Sigmoid colon (tissue), 7 donors: ENCODE results near the gene BTK. TPM values are rescaled to one million over a fixed set of nuclear protein-coding genes. Genes with fewer than 3 reads are reported as not detected.

Experiments
- DNase-seq: peaks from one replicate; pipeline ENCODE4 v3.0.0-alpha.2; 2019
- H3K27ac ChIP-seq, 4 donors: fragments of 200-600 bp; sonication (generic); one replicate each; pipeline ENCODE4 v1.5.1; 2016 to 2019; ENCODE audit warnings: mild to moderate bottlenecking in 1 of 4
- H3K27me3 ChIP-seq, 3 donors: fragments of 200-600 bp; sonication (generic); one replicate each; pipeline ENCODE4 v1.5.1; 2019; ENCODE audit warnings: mild to moderate bottlenecking in 1 of 3
- H3K36me3 ChIP-seq, 4 donors: fragments of 200-600 bp; sonication (generic); one replicate each; pipeline ENCODE4 v1.5.1; 2016 to 2019
- H3K4me1 ChIP-seq, 4 donors: fragments of 200-600 bp; sonication (generic); one replicate each; pipeline ENCODE4 v1.5.1; 2017 to 2019
- H3K4me3 ChIP-seq, 4 donors: fragments of 200-600 bp; sonication (generic); one replicate each; pipeline ENCODE4 v1.5.1; 2017 to 2019; ENCODE audit warnings: mild to moderate bottlenecking in 2 of 4, moderate library complexity in 1 of 4
- H3K9me3 ChIP-seq, 4 donors: fragments of 200-600 bp in 3 of 4; sonication (generic) in 3 of 4; one replicate each; pipeline versions ENCODE4 v1.5.1 to v1.6.1; 2013 to 2019
- EP300 ChIP-seq, 4 donors: sonication (generic); formaldehyde crosslinking; IDR thresholded peaks; one replicate each; pipeline ENCODE4 v1.6.1; 2017; ENCODE audit warnings: antibody characterized with exemption in 4 of 4
- POLR2A ChIP-seq, 2 donors: fragments of 450-650 bp; IDR thresholded peaks; one replicate each; pipeline ENCODE4 v1.6.1; 2016; ENCODE audit warnings: antibody characterized with exemption in 2 of 2, mild to moderate bottlenecking in 2 of 2, moderate library complexity in 2 of 2
- POLR2AphosphoS5 ChIP-seq, 4 donors: sonication (generic); formaldehyde crosslinking; IDR thresholded peaks; one replicate each; pipeline ENCODE4 v1.6.1; 2017; ENCODE audit warnings: antibody characterized with exemption in 4 of 4
- WGBS, 2 donors: extraction: QIAGEN DNeasy Blood & Tissue Kit; methylation state at CpG; one replicate each; pipeline ENCODE4 v1.1.7; 2013; 5-methylcytosine and 5-hydroxymethylcytosine counted together
- intact Hi-C: fragments of 100-400 bp; cut with DNase I; formaldehyde crosslinking; loops from one replicate; pipeline ENCODE4 v1.15.1; 2023
- polyA plus RNA-seq, 3 donors: library from polyadenylated mRNA; stranded (reverse); fragments of 200-250 nt; gene quantifications; one replicate each; pipeline ENCODE4 v1.2.3, GENCODE V29; 2013
- total RNA-seq, 4 donors: library from RNA; depleted of rRNA; stranded (reverse); fragments of >200 nt; gene quantifications; one replicate each; pipeline ENCODE4 v1.1.0, GENCODE V29; 2016
- TF ChIP-seq, protein P1 (sequence below), 4 experiments: fragments of 450-650 bp in 3 of 4; fragments of 200-600 bp in 1 of 4; IDR thresholded peaks; one replicate each; pipeline ENCODE4 v1.5.1; 2016 to 2019; ENCODE audit warnings: antibody characterized with exemption in 4 of 4, mild to moderate bottlenecking in 3 of 4, moderate library complexity in 2 of 4
- donor health status: healthy with polysubstance abuse.
- donor health status: Bipolar disorder and iron deficiency.
- donor health status: healthy.

The BTK gene
- total and polyA plus RNA-seq, 7 donors, result 4.2 to 23.2 (median 5.8) TPM

GRCh38 chrX:101419489-101419888, 33.5 kb upstream of the BTK start:
- Histone ChIP-seq H3K27ac (peak overlapping the region; percentile 84 to 91 (median 88)), H3K27me3 (no peaks in the 10 kb centered on the region), H3K4me1 (peaks cover 0 to 40% (median 13%) of the 10 kb centered on the region in 4 donors), H3K9me3 (no peaks in the 10 kb centered on the region), H3K36me3 (peaks cover 0 to 8% (median 0%) of the 10 kb centered on the region in 4 donors), H3K4me3 (peak overlapping the region in 1 of 4 donors; percentile 62)
- intact Hi-C loops, result loop anchor here (5.0 to 10.0 kb wide), 6 partner anchors 68 to 1938 kb away; partner anchors contain the start of genes ARMCX1, ARMCX4, ARMCX6 and TCEAL9
- DNase-seq, result no peak
- 47 to 86% methylated on average over 2 of the region's 2 CpGs for WGBS, 2 donors
- TF ChIP-seq POLR2A (IDR thresholded peaks at IDR 0.05) (no peak), POLR2AphosphoS5 (IDR thresholded peaks at IDR 0.05) (no peak), EP300 (IDR thresholded peaks at IDR 0.05) (no peak)
- TF ChIP-seq, protein P1, sequence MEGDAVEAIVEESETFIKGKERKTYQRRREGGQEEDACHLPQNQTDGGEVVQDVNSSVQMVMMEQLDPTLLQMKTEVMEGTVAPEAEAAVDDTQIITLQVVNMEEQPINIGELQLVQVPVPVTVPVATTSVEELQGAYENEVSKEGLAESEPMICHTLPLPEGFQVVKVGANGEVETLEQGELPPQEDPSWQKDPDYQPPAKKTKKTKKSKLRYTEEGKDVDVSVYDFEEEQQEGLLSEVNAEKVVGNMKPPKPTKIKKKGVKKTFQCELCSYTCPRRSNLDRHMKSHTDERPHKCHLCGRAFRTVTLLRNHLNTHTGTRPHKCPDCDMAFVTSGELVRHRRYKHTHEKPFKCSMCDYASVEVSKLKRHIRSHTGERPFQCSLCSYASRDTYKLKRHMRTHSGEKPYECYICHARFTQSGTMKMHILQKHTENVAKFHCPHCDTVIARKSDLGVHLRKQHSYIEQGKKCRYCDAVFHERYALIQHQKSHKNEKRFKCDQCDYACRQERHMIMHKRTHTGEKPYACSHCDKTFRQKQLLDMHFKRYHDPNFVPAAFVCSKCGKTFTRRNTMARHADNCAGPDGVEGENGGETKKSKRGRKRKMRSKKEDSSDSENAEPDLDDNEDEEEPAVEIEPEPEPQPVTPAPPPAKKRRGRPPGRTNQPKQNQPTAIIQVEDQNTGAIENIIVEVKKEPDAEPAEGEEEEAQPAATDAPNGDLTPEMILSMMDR (IDR thresholded peaks at IDR 0.05), result no peak

GRCh38 chrX:101417981-101418841, 32.2 kb upstream of the BTK start:
- 0 to 1% methylated on average over 56 of the region's 56 CpGs for WGBS, 2 donors
- no peaks in the 10 kb centered on the region for H3K27me3 ChIP-seq
- TF ChIP-seq EP300 (IDR thresholded peaks at IDR 0.05), result no peak
- TF ChIP-seq POLR2AphosphoS5 (IDR thresholded peaks at IDR 0.05), result peak in 1 of 4 donors; percentile 35
- no peak for TF ChIP-seq POLR2A (IDR thresholded peaks at IDR 0.05)
- H3K4me3 ChIP-seq, result peak overlapping the region; percentile 55 to 62 (median 59)
- H3K4me1 ChIP-seq, result peaks cover 0 to 44% (median 13%) of the 10 kb centered on the region in 4 donors
- intact Hi-C loops, result loop anchor here (2.0 to 10.0 kb wide), 7 partner anchors 69 to 1939 kb away; partner anchors contain the start of genes ARMCX1, ARMCX4, ARMCX6 and TCEAL9
- peak overlapping the region; percentile 84 to 91 (median 88) for H3K27ac ChIP-seq
- H3K9me3 ChIP-seq, result no peaks in the 10 kb centered on the region
- DNase-seq, result peak; percentile 79
- H3K36me3 ChIP-seq, result peaks cover 0 to 5% (median 0%) of the 10 kb centered on the region in 4 donors

- no peak for DNase-seq
- H3K27me3 ChIP-seq, result no peaks in the 10 kb centered on the region
- H3K36me3 ChIP-seq, result peaks cover 0 to 15% (median 0%) of the 10 kb centered on the region in 4 donors
- intact Hi-C loops, result loop anchor here (2.0 to 10.0 kb wide), 7 partner anchors 70 to 1940 kb away; partner anchors contain the start of genes ARMCX1, ARMCX4, ARMCX6 and TCEAL9
- 73 to 80% methylated on average over 4 of the region's 4 CpGs for WGBS, 2 donors
- no peak overlapping the region for H3K4me3 ChIP-seq
- H3K27ac ChIP-seq, result peak overlapping the region; percentile 84 to 91 (median 88)
- peaks cover 0 to 50% (median 13%) of the 10 kb centered on the region in 4 donors for H3K4me1 ChIP-seq
- no peaks in the 10 kb centered on the region for H3K9me3 ChIP-seq
- TF ChIP-seq, protein P1 (IDR thresholded peaks at IDR 0.05), result no peak
- TF ChIP-seq EP300 (IDR thresholded peaks at IDR 0.05) (no peak), POLR2AphosphoS5 (IDR thresholded peaks at IDR 0.05) (no peak), POLR2A (IDR thresholded peaks at IDR 0.05) (no peak)
Observed at GRCh38 chrX:101417190-101417589, 31.2 kb upstream of the BTK start.

DNA sequence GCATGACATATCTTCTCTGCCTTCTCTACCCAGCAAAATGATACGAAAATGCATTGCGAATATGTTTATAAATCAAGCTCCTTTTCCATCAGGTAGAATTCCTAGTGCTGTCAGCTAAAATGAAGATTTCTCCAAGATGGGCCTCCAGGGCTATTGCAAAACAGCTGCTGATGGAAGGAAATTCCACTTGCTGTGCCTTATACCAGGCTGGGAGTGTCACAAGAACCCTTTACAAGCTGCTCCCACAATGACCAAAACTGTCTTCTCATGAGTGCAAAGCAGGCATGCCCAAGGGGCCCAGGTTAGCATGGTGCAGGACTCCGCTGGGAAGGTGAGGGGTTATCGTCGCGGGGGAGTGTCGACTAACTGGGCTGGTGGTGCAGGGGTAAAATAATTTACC, 30.7 kb upstream of the BTK start:
- Histone ChIP-seq H3K27me3 (no peaks in the 10 kb centered on the region), H3K4me1 (peaks cover 0 to 54% (median 14%) of the 10 kb centered on the region in 4 donors), H3K36me3 (peaks cover 0 to 19% (median 0%) of the 10 kb centered on the region in 4 donors), H3K4me3 (no peak overlapping the region), H3K9me3 (no peaks in the 10 kb centered on the region), H3K27ac (peak overlapping the region in 3 of 4 donors; percentile 87 to 91 (median 90))
- no peak for TF ChIP-seq EP300 (IDR thresholded peaks at IDR 0.05)
- no peak for TF ChIP-seq POLR2AphosphoS5 (IDR thresholded peaks at IDR 0.05)
- TF ChIP-seq, protein P1 (IDR thresholded peaks at IDR 0.05), result no peak
- TF ChIP-seq POLR2A (IDR thresholded peaks at IDR 0.05), result no peak
- WGBS, 2 donors, result 93 to 96% methylated on average over 7 of the region's 7 CpGs
- intact Hi-C loops, result loop anchor here (2.0 to 10.0 kb wide), 7 partner anchors 71 to 1941 kb away; partner anchors contain the start of genes ARMCX1, ARMCX4, ARMCX6 and TCEAL9
- no peak for DNase-seq
